H7 (cell line): ENCODE measurements around the gene UBN2. TPM values are rescaled to one million over a fixed set of nuclear protein-coding genes. Genes with fewer than 3 reads are reported as not detected.
"Not testable (repeated sequence)": the region's sequence is repeated elsewhere in the genome, so short reads cannot be mapped to it uniquely, and the experiment has no call there.

Experiments used
- DNase-seq: peaks from one replicate; pipeline ENCODE4 v3.0.0; 2012
- H3K27me3 ChIP-seq: 2 replicates; pipeline ENCODE4 v1.6.0; 2011; ENCODE audit warnings: mild to moderate bottlenecking, low read length; ENCODE audit not compliant: control insufficient read depth, insufficient read depth
- H3K36me3 ChIP-seq: replicated peaks from 2 replicates; pipeline ENCODE4 v1.5.1; 2011; ENCODE audit warnings: low read length; ENCODE audit not compliant: control insufficient read depth, insufficient read depth
- H3K4me3 ChIP-seq: 2 replicates; pipeline ENCODE4 v1.5.1; 2011; ENCODE audit warnings: low read depth, mild to moderate bottlenecking, control low read depth, low read length, moderate library complexity; ENCODE audit not compliant: insufficient read depth
- total RNA-seq: library from RNA; depleted of rRNA; stranded (reverse); fragments of >200 nt; shearing (Covaris generic); gene quantifications from 2 replicates; pipeline ENCODE4 v1.2.3, GENCODE V29; 2014

UBN2 gene
- total RNA-seq, 1 experiment from 2014 or later: 6.5 TPM

DNA sequence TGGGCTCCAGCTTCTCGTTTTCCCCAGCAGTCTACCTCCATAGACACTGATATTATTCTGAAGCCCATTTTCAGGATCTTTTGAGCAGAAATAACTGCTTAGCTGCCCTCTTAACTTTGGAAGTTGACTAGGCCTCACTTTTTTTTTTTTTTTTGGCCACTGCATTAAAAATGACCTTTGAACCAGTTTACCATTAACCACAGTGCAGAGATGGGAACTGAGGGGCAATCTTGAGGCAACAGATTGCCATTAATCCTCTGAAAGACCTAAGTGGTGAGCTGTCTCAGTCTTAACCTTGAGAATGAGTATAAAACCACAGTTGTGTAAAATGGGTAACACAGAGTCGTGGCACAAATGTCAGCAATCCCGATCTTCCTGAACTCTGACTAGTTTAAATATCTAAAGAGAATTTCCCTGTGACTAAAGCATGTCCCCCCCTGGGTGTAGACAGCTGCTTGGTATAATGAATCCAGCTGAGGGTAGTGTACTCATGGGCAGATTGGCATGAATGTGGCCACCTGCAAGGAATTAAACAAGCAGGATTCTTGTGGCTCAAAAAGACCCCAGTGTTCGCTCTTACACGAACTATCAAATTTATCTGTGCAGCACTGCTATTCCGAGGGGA is 64.0 kb downstream of the UBN2 start:
- Histone ChIP-seq H3K4me3 (no peak overlapping the region), H3K27me3 (no peaks in the 10 kb centered on the region), H3K36me3 (peaks cover 1% of the 10 kb centered on the region; the same call in 1 of the 2 replicates)
- no peak for DNase-seq

DNA sequence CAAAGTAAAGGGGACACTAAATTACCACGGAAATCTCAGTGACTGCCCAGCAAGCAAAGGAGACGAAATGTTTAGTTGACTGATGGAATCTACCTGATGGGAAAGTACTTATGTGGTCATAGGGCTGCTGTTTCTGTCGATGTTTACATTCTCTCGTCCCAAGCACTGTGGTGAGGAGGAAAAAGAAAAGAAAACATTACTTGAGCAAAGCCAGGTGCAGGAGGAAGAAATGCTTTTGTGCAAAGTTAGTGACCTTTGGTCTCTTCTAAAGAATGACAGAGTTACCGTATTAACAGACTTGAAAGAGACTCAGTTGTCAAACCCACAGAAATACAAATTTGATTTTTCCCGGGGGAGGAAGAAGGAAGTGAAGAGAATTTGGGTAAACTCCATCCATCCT is 66.8 kb downstream of the UBN2 start:
- peaks cover 1% of the 10 kb centered on the region for H3K36me3 ChIP-seq
- DNase-seq: no peak
- H3K4me3 ChIP-seq: no peak overlapping the region
- no peaks in the 10 kb centered on the region for H3K27me3 ChIP-seq

- no peak for DNase-seq
- Histone ChIP-seq H3K4me3 (no peak overlapping the region), H3K36me3 (no peaks in the 10 kb centered on the region; the same call in none of the 2 replicates), H3K27me3 (no peaks in the 10 kb centered on the region)
Measured at GRCh38 chr7:139299296-139299695, 68.3 kb downstream of the UBN2 start.

DNA sequence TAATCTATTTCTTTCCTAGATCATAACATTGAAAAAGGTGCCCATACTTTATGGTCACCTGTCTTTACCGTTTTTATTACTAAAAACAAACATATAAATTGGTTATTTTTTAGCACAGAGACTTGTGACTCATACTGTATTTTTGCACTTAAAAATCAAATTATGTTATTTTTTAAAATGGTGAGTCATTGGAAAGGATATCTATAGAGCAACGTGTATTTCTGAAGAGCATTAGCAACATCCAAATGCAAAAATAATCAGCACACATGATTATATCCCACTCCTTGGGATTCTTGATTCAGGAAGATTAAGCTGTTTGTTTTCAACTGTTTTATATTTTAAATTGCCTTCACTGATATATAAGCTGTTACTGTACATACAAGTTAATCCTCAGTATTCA is 69.4 kb downstream of the UBN2 start:
- no peak for DNase-seq
- no peaks in the 10 kb centered on the region for H3K27me3 ChIP-seq
- H3K4me3 ChIP-seq: no peak overlapping the region
- H3K36me3 ChIP-seq: no peaks in the 10 kb centered on the region; the same call in none of the 2 replicates

DNA sequence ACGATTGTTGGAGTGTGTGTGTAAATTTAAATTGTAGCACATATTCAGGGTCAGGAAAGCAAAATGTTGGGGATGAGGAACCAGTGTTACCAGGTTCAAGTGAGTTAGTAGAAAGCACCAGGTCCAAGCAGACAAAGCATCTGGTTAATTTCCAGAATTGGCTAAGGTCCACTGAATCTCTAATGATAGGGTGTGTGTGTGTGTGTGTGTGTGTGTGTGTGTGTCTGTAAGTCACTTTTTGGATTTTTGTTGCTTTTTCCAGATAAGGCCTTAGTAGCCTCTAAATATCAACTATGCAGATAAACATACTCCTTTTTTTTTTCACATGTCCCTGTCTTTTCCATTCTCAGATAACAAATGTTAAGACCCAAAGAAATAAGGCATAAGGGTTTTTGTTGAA is 73.5 kb downstream of the UBN2 start:
- Histone ChIP-seq H3K36me3 (no peaks in the 10 kb centered on the region; the same call in 1 of the 2 replicates), H3K27me3 (no peaks in the 10 kb centered on the region), H3K4me3 (no peak overlapping the region)
- DNase-seq: no peak

DNA sequence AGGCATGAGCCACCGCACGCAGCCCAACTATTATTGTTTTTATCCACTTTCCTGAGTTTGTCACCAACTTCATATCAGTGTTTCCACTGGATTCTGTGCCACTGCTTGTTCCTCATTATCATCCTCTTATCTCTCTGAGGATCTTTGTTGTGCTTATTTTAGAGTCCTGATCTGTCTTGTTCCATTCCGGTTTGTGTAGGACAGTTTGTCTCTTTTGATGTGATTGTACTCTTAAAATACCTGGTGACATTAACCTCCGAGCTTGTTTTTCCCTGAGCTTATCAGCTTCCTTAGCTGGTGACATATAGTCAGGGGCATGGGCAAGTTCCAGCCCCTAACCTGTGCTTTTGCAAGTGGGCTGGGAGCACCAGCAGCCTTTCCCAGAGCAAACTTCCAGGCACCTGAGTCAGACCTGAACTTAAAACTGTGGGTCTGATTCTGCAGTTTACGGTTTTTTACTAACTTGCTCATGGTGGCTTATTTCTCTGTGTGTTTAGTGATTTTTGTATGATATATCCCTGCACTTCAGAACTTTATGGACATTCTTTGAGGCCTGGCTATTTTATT is 87.0 kb downstream of the UBN2 start:
- Histone ChIP-seq H3K36me3 (no peaks in the 10 kb centered on the region), H3K4me3 (no peak overlapping the region), H3K27me3 (no peaks in the 10 kb centered on the region)
- no peak for DNase-seq

GRCh38 chr7:139321071-139321745 is 90.2 kb downstream of the UBN2 start:
- H3K36me3 ChIP-seq: no peaks in the 10 kb centered on the region
- no peaks in the 10 kb centered on the region for H3K27me3 ChIP-seq
- DNase-seq: peak; percentile 54
- H3K4me3 ChIP-seq: no peak overlapping the region

DNA sequence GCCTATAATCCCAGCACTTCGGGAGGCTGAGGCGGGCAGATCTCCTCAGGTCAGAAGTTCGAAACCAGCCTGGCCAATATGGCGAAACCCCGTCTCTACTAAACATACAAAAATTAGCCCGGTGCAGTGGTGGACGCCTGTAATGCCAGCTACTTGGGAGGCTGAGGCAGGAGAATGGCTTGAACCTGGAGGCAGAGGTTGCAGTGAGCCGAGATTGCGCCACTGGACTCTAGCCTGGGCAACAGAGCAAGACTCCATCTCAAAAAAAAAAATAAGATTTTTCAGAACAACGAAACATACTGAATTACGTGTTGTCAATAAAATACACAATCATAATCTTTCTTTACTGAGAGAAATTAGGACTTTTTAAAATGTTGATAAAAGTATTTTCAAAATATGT is 93.7 kb downstream of the UBN2 start:
- H3K27me3 ChIP-seq, H3K4me3 ChIP-seq, DNase-seq, H3K36me3 ChIP-seq: not testable (repeated sequence)

DNA sequence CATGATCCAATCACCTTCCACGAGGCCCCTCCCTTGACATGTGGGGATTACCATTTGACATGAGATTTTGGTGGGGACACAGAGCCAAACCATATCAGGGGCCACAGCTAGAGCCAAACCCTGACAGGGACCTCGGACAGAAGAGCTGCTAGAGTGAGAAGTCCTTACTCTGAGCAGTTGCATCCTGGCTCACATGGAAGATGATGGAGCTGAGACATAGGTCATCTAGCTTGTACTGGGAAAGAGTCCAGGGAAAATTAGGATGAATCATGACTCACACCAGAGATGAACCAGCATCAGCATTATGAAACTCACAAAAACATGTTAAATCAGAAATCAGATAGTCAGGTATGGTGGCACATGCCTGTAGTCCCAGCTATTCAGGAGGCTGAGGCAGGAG is 97.3 kb downstream of the UBN2 start:
- no peak for DNase-seq
- Histone ChIP-seq H3K36me3 (no peaks in the 10 kb centered on the region), H3K4me3 (no peak overlapping the region), H3K27me3 (no peaks in the 10 kb centered on the region)

DNA sequence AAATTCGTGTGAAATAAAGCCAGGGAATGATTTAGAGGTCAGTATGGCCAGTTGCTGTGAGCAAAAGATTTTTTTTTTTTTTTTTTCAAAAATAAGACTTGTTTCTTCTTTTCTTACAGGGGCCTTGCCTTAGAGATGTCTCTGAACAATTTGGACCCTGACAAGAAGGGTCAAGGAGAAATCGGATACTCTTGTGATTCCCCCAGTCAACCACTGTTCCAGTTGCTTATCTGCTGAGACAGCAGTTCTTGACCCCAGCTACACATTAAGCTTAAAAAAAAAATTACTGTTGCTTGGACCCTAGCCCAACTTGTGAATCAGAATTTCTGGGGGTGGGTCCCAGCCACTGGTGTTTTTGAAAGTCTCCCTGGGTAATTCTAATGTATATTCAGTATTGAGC is 98.1 kb downstream of the UBN2 start:
- Histone ChIP-seq H3K4me3 (no peak overlapping the region), H3K27me3 (no peaks in the 10 kb centered on the region), H3K36me3 (no peaks in the 10 kb centered on the region)
- DNase-seq: no peak

- no peak for DNase-seq
- no peaks in the 10 kb centered on the region for H3K27me3 ChIP-seq
- H3K4me3 ChIP-seq: no peak overlapping the region
- H3K36me3 ChIP-seq: no peaks in the 10 kb centered on the region
Measured at GRCh38 chr7:139330333-139331030, 99.4 kb downstream of the UBN2 start.

DNA sequence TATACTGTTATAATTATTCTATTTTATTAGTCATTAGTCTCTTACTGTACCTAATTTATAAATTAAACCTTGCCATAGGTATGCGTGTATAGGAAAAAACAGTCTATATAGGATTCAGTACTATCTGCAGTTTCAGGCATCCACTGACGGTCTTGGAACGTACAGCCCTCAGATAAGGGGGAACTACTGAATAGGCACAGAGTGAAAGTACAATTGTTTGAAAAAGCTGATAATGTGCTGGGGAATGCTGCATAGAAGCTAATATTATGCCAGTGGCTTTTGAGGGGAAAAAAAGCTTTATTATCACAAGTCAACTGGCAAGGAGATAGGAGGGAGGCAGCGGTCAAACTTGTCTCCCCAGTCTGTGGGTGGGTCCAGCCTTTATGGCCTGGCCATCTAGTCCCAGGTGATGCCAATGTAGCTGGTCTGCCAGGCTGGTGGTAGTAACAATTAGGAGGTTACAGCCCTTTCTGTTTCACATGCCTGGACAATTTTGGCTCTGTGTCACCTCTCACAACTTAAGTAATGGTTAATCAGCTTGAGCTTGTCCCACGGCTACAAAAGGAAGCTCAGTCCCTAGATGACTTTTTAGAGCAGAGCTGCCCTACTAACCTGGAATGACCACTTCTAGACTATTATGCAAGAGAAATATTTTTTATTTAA is 101.8 kb downstream of the UBN2 start:
- no peaks in the 10 kb centered on the region for H3K27me3 ChIP-seq
- no peak for DNase-seq
- no peak overlapping the region for H3K4me3 ChIP-seq
- no peaks in the 10 kb centered on the region for H3K36me3 ChIP-seq

- not testable (repeated sequence) for DNase-seq, H3K27me3 ChIP-seq, H3K36me3 ChIP-seq, H3K4me3 ChIP-seq
Measured at GRCh38 chr7:139333443-139333842, 102.4 kb downstream of the UBN2 start.

DNA sequence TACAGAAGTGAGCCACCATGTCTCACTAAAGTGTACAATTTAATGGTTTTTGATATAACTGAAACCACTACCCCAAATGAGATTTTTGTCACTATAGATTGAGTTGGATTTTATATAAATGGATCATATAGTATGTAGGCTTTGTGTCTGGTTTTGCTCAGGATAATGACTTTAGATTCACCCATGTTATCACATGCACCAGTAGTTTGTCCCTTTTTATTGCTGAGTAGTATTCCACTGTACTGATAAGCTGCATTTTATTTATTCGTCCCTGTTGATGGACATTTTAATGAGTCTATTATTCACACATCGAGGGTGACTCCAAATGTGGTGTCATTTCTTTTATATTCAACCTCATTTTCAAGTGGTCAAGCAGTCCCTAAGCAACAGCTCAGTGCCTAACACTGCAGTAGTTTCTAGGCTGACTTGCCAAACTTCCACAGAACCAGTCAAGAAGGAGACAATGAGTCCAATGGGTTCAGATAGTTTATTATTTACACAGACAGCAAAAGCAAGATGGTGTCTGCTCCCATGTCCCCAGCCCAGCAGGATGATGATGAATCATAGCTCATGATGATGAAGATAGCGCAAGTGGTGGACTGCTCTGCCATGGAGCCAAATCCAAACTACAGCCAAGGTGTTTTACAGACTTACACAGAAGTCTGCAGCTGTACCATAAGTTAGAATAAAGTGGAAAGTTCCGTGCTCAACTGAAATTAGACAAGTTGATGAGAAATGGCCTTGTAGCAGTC is 103.5 kb downstream of the UBN2 start:
- no peak overlapping the region for H3K4me3 ChIP-seq
- no peak for DNase-seq
- H3K36me3 ChIP-seq: no peaks in the 10 kb centered on the region
- no peaks in the 10 kb centered on the region for H3K27me3 ChIP-seq
